ENCODE data around the gene TTLL11.
"Not testable (repeated sequence)": the region's sequence is repeated elsewhere in the genome, so short reads cannot be mapped to it uniquely, and the experiment has no call there.

Gene TTLL11

GRCh38 chr9:121894380-121894779 lies 198.7 kb downstream of the TTLL11 start:
- not testable (repeated sequence) for DNase-seq

GRCh38 chr9:121893786-121894185 lies 199.3 kb downstream of the TTLL11 start:
- DNase-seq: no peak

DNA sequence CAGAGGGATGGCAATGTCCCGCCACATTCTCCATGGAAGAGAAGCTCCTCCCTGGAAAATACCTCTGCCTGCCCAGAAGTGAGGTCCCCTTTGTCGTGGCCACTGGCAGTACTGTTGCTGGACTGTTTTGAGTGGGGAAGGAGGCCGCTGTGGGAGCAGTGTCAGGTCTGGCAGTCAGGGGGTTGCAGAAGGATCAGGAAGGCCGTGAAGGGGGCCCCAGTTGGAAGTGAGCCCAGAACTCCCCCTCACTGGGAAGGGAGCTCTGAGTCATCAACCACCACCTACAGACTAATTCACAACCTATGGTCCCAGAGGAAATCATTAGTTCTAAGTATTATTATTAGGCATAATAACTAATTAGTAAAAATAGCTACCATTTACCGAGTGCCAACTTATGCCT lies 200.4 kb downstream of the TTLL11 start:
- no peak for DNase-seq

GRCh38 chr9:121890746-121891145 lies 202.4 kb downstream of the TTLL11 start:
- DNase-seq: no peak

GRCh38 chr9:121889990-121890563 lies 203.0 kb downstream of the TTLL11 start:
- DNase-seq: no peak

DNA sequence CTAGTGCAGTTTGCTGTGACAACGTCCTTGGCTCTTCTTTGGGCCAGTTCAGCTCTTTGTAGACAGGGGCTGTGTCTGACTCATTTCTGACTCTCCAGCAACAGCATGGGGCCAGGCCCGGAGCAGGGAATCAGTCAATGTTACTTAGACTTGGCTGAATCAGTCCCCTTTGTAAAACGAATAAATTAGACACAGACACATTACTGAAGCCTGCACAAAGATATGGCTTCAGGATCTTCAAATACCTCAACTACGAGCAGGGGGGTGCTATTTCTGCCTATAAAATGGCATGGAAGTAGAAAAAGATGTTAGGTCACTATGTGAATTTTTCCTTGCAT lies 204.7 kb downstream of the TTLL11 start:
- DNase-seq: no peak

GRCh38 chr9:121887553-121888437 lies 205.3 kb downstream of the TTLL11 start:
- no peak for DNase-seq

DNA sequence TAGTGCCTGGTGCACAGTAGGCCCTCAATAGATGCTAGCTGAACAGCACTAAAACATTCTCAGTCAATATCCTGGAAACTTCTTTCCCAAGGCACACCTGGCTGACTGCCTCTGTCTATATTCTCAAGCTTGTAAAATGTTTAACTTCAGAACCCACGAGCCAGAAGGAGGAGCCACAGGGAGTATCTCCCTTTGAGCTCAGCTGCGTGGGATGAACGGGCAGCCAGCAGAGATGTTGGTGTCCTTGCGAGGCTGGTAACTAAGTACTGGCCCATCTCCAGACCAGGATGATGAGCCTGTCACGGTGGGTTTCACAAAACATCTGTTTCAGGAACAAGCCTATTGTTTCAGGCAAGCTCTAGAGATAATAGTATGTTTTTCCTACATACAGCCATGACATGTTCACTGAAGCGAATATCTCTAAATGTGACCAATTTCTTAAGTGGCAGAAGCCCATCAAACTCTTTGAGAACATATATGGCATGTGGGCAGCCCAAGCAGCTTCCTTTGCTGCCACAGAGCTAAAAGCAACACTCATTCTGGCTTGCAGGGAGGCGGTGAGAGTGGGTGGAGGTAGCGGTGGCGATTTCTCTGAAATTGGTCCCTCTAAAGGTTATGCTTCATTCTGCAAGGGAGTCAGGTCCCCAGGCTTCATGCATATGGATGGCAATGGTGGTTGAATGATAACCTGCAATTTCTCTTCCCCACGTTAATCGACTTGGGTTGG lies 206.2 kb downstream of the TTLL11 start:
- DNase-seq: no peak

DNA sequence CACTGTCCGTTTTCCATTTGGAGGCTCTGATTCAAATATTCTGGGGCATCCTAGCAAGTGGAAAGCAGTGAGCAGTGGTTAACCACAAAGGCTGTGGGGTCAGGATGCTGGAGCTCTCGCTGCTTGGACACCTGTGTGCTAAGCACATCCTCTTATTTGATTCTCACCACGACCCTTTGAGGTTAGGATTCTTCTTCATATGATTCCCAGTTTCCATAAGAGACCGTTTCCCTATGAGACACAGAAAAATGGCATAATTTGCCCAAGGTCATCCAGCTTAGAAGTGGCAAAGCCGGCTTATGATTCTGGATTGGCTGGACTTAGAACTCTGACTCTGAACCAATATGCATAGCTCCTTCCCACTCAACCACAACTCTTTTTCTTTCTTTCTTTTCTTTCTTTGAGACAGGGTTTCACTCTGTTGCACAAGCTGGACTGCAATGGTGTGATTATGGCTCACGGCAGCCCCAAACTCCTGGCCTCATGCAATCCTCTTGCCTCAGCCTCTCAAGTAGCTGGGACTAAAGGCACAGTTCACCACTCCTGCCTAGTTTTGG lies 207.7 kb downstream of the TTLL11 start:
- DNase-seq: no peak

GRCh38 chr9:121884057-121884541 lies 209.0 kb downstream of the TTLL11 start:
- no peak for DNase-seq

DNA sequence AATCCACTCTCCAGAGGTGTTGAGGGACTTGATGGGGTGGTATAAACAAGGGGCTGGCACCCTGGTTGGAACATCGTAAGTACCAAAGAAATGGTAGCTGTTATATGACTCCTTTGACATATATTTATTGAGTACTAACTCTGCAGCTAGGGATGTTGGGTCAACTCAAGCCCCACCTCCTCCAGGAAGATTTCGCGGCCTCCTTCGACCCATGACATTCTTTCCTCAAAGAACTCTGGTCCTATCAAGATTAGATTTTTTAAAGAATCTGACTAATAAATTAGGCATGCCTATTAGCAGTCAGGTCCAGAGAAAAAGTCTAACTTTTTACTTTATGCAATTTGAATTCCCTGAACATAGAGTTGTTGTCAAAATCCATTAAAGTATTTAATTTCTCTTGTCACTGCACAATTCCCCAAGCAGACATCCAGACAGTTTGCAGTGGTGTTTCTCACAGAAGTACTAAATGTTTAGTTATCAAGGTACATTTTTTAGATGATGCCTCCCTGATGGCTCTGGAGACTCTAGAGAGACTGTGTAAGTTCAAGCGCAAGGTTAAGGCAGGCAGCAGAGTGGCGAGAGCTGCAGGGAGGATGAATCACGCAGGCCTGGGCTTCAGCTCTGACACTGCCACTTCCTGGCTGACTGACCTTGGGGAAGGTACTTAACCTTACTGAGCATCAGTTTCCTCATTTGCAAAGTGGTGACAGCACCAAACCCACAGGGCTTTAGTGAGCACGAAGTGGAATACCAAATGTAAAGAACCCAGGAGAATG lies 209.6 kb downstream of the TTLL11 start:
- no peak for DNase-seq

DNA sequence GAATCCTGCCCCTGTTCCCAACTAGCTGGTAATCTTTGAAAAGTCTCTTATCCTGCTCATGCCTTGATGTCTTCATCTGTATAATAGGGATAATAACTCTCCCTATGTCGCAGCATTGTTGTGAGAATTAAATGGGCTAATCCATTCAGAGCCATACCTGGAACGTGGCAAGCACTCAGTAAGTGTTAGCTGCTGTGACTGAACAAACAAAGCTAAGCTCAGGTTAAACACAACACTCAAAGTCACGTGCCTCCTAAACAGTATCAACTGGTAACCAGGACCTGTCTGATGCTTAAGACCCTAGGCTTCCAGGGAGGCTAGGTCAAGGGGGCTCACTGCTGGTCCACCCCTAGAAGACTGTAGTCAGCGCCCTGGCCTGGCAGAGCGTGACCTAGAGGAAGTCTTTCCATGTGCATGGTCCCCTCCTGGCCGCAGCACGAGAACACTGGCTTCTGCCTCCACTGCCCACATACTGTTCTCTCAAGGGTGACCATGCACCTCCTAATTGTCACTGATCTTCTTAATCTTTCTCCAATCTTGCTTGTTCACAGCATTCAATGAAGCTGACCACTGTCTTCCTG lies 211.1 kb downstream of the TTLL11 start:
- DNase-seq: no peak

DNA sequence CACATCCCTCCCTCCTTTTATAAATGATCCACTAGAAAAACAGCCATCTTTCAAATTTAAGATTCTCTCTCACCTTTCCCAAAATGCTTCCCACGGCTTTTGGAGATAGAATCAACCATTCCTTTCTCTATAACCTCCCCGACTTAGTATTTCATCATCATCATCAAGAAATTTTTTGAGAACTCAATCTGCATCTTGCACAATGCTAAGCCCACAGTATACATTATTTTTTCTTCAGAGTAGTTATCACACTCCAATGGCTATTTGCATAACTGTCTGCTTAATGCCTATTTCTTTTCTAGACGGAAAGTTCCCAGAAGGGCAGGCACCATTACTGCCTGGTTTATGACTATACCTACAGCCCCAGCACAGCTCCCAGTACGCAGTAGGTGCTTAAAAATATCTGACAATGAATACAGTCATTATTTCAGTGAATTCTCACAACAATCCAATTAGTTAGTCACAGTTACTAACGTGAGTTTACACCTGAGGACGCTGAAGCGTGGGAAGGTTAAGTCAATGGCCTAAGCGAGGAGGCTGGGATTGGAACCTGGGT lies 212.7 kb downstream of the TTLL11 start:
- no peak for DNase-seq

GRCh38 chr9:121878271-121878822 lies 214.8 kb downstream of the TTLL11 start:
- DNase-seq: no peak

- DNase-seq: no peak
These were observed 216.3 kb downstream of the TTLL11 start for GRCh38 chr9:121876658-121877271.

DNA sequence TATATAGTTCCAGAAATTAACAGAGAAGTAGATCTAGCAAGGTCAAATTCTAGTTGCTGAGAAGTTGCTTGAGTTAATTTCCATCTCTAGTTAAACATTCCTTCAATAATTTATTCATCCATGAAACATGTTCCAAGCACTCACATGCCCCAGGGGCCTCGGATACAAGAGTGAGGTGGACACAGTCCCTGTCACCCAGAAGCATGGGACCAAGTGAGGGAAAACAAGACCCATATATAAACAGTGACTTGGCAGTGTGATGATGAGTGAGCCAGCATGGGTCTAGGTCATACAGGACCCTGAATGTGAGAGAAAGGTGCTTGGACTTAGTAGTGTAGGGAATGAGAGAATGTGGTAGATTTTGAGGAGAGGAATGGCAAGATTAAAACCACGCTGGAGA lies 216.9 kb downstream of the TTLL11 start:
- DNase-seq: no peak

DNA sequence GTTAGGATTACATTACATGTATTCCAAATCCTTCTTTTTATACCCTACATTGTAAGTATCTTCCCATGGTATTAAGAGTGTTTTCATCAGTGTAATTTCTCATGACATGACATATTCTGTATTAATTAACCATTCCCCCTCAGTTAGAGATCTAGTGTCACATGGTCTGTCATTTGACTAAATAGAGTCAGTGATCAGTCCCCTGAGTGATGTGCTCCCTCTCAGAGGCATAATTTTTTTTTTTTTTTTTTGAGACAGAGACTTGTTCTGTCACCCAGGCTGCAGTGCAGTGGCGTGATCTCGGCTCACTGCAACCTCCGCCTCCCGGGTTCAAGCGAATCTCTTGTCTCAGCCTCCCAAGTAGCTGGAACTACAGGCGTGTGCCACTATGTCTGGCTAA lies 218.6 kb downstream of the TTLL11 start:
- no peak for DNase-seq

DNA sequence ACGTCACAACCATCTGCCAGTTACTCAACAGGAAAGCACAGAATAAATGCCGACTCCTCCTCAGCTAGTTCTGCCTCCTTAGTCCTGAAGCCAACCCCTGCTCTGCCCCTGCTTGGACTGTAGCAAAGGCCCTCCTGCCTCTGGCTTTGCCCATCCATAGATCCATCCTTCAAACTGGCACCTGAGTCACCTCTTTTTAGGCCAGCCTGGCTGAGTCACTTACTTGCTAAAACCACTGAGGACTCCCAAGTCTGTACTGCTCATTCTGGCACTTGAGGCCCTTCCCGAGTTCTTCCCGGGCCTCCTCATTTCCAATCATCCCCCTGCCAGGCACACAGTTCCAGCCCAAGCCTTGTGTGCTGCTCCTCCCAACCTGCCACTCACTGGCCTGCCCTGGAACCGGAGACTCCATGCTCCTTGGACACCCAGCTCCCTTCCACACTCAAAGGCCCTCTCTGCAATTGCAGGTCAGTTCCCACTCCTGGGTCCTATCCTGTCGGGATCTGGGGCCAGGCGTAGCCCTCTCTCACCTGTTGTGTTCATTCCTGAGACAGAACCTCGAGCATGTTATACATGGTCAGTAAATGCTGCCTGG lies 221.6 kb downstream of the TTLL11 start:
- no peak for DNase-seq

DNA sequence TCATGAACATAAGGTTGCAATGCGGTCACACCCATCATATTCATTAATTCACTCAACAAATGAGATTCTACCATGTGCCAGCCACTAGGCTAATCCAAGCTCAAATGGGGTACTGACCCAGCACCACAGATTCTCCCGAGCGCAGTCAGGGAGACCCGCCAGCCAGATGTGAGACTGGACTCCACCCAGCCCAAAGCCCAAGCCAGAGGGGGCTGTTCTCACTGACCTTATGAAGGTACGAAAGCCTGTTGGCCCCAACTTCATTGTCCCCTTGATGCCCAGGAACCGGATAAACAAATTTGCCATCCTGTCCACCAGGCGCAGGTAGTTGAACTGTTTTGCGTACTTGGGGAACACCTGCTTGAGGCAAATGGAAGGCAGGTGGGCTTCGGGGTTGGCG lies 222.8 kb downstream of the TTLL11 start:
- DNase-seq: no peak

- DNase-seq: no peak
These were observed 224.5 kb downstream of the TTLL11 start for GRCh38 chr9:121868626-121869025.

- DNase-seq: no peak
These were observed 226.2 kb downstream of the TTLL11 start for GRCh38 chr9:121866927-121867326.

Data from COR-L47 (cell line).